NCI-H510A treated with DMSO at 0.1 percent for 48 hours (cell line): ENCODE measurements around the gene ACOT2.
"Not testable (repeated sequence)": the region's sequence is repeated elsewhere in the genome, so short reads cannot be mapped to it uniquely, and the experiment has no call there.

Experiments
- DNase-seq: peaks from one replicate; lab custom pipeline; 2025; lab: John Stamatoyannopoulos, UW

ACOT2 gene

GRCh38 chr14:73567951-73568885 is 795 bp upstream of the ACOT2 start:
- DNase-seq = peak; percentile 61

GRCh38 chr14:73568886-73569184 is 178 bp upstream of the ACOT2 start:
- not testable (repeated sequence) for DNase-seq

GRCh38 chr14:73570913-73571312 is 1.9 kb downstream of the ACOT2 start:
- peak; percentile 7 for DNase-seq

- not testable (repeated sequence) for DNase-seq
These were observed 4.0 kb downstream of the ACOT2 start for GRCh38 chr14:73573034-73573433.

- not testable (repeated sequence) for DNase-seq
These were observed 4.7 kb downstream of the ACOT2 start for GRCh38 chr14:73573740-73574139.

GRCh38 chr14:73574251-73574650 is 5.2 kb downstream of the ACOT2 start:
- DNase-seq = not testable (repeated sequence)

- no peak for DNase-seq
These were observed 7.4 kb downstream of the ACOT2 start for GRCh38 chr14:73576391-73576790.

- not testable (repeated sequence) for DNase-seq
These were observed 8.2 kb downstream of the ACOT2 start for GRCh38 chr14:73577214-73577613.

- DNase-seq = not testable (repeated sequence)
These were observed 13.3 kb downstream of the ACOT2 start for GRCh38 chr14:73582102-73582979.

- no peak for DNase-seq
These were observed 19.7 kb downstream of the ACOT2 start for GRCh38 chr14:73588695-73589094.

- DNase-seq = no peak
These were observed 20.1 kb downstream of the ACOT2 start for GRCh38 chr14:73589116-73589515.

- not testable (repeated sequence) for DNase-seq
These were observed 21.6 kb downstream of the ACOT2 start for GRCh38 chr14:73590673-73591004.

GRCh38 chr14:73591690-73592449 is 22.9 kb downstream of the ACOT2 start, which contains the start of gene ACOT4:
TSS of gene ACOT4 (plus strand) at chr14:73591873. CDS start at chr14:73591960, 87 bp downstream.
- peak; percentile 49 for DNase-seq

- DNase-seq = no peak
These were observed 25.5 kb downstream of the ACOT2 start for GRCh38 chr14:73594491-73594890.

GRCh38 chr14:73599499-73599898 is 30.5 kb downstream of the ACOT2 start:
- no peak for DNase-seq

GRCh38 chr14:73602994-73603393 is 34.0 kb downstream of the ACOT2 start:
- DNase-seq = no peak

GRCh38 chr14:73606271-73606670 is 37.3 kb downstream of the ACOT2 start:
- no peak for DNase-seq

- no peak for DNase-seq
These were observed 38.2 kb downstream of the ACOT2 start for GRCh38 chr14:73607241-73607640.

GRCh38 chr14:73610687-73611086 is 41.7 kb downstream of the ACOT2 start:
- DNase-seq = no peak

GRCh38 chr14:73612339-73613045 is 43.5 kb downstream of the ACOT2 start, which contains the start of gene ACOT6:
TSS of gene ACOT6 (plus strand) at chr14:73612517. CDS start at chr14:73612572, 55 bp downstream.
- peak; percentile 60 for DNase-seq

GRCh38 chr14:73613046-73613383 is 44.0 kb downstream of the ACOT2 start:
- no peak for DNase-seq
